GM19193 (cell line): Measurements from ENCODE around the gene LRRC27.

Experiments used
- POLR2A ChIP-seq: IDR thresholded peaks from 4 replicates; pipeline ENCODE4 v1.6.1; 2011; ENCODE audit not compliant: insufficient read depth, insufficient read length; ENCODE audit errors: extremely low read depth

The LRRC27 gene

DNA sequence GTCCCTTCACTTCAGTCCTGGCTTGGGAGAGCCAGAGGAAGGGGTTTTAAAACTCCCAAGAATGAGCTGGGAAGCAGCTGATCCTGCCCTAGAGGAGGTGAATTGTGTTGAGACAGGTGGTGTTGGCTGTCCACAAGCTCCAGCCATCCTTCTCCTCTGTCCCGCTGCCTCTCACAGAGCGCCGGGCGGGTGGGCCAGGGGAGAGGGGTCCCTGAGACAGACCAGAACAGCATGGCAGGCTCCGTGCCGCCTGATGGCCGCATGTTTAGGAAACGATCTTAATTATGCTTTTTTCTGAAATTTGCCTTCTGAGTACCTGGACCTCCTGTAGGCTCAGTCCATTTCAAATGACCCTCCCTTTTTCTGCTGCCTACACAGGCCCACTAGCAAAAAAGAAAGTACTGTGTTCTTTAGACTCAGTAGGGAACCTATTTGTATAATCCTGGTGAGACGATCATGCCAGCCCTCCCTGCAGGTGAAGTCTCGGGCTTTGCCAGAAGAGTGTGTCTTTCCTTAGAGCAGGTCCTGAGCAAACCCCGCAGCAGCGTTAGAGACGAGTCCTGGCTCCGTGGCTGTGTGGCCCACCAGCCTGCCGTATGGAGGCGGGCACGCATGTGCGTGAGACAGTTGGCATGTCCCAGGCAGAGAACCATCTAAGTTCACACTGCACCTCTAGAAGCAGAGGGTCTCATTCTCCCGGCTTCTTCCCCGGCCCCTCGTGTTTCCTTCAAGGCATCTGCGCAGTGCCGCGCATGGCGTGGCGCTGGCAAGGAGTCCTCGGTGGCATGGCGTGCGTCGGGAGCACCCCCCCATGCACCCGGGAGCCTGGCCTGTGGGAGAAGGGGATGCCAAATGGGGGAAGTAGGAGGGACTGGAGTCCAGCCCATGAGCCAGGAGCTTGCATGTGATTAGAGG, 38.7 kb downstream of the LRRC27 start:
- TF ChIP-seq POLR2A: no peak

DNA sequence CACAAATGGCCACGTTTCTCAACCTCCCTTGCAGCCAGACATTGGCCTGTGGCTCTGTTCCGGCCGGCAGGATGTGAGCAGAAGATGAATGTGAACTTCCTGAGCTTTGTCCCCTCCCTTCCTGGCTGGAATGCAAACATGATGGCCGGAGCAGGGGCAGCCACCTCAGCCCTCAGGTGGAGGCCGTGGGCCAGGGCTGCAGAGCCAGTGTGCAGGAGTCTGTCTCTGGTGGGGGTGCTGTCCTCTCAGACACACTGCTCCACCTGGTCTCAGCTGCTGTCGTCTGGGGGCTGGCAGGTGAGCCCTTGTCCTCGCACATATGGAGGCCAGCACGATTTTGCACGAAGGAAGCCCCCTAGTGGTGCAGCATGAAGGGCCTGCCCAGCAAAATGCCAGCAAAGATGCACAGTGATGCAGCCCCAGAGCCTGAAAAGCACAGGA, 39.7 kb downstream of the LRRC27 start:
- TF ChIP-seq POLR2A: no peak

DNA sequence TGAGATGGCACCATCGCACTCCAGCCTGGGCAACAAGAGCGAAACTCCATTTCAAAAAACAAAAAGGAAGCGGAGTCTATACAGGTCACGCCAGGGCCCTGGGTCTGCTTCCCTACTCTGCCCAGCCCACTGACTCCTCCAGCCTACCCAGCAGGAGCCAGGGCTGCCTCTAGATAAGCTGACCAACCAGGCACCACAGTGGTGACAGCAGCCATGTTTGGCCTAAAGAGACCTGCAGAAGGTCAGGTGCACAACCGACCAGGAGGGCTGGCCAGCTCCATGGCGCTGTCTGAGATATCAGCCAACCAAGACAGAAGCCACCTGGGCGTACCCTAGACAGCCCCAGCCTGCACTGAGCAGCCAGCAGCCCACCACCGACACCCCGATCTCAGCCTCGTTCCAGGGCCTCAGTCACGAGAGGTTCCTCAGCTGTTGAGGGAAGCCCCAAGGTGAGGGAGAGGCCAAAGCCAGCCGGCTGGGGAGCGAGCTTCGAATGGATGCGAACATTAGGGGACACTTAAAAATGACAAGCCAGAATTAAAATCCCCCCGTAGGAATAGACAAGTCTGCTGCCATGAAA, 40.6 kb downstream of the LRRC27 start:
- no peak for TF ChIP-seq POLR2A

DNA sequence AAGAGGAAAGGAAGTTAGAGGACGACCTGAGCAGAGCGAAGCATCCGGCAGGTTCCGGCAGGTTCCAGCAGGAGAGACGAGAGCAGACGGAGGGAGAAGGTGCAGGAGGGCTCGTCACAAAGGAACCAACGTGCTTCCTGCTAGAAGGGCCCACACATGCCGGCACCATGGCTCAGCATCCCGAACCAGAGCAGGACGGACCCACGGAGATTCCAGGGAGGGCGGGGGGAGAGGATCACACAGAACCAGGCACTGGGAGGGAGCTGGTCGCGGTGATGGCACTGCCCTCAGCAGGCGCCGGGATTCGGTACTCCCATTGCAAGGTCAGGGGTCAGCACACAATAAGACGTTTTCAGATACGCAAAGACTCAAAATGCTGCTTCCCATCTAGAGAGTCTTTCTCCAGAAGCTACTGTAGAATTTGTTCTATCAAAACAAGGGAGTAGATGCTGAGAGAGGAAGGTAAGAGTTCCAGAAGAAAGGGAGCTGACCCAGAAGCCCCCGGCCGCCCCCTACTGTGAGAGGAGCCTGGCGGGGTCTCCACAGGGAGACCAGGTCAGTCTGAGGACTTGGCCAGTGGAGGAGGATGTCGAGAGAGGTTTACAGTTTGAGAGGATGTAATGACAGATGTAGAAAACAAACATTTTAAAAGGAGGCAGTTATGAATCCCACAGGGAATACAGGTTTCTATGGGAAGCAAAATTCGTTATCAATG, 41.4 kb downstream of the LRRC27 start:
- TF ChIP-seq POLR2A: no peak

DNA sequence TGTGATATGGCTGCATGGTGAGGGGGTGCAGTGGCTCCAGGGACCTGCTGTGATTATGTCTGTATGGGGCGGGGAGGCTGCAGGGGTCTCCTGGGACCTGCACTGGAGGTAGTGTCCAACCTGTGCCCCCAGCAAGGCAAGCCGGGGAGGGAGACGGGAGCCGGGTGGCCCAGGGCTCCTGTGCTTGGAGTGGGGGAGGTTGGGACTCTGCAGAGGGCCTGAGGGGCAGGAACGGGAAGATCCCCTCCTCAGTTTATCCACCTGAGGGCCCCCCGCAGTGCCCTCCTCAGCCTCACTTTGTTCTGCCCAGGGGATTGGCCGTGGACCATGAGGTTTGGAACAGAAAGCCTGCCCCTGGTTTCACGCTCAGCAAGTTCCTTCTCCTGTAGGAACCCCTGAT, 42.2 kb downstream of the LRRC27 start:
- no peak for TF ChIP-seq POLR2A

DNA sequence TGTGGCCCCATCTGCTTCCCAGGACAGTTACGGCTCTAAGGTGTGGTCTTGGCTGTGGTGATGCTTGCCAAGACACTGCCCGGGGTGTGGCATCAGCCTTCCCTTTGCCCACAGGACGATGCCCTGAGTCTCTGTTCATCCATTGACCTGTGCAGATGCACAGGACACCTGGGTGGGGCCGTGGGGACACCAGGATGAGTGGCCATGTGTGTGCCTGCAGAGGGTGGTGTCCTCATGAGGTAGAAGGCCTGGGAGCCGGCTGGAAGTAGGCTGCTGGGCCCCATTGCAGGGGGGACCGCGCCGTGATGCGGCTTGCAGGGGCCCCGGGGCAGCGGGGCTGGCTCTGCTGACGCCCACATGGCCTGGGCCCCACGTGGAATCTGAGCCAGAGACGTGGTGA, 42.6 kb downstream of the LRRC27 start:
- TF ChIP-seq POLR2A: no peak

DNA sequence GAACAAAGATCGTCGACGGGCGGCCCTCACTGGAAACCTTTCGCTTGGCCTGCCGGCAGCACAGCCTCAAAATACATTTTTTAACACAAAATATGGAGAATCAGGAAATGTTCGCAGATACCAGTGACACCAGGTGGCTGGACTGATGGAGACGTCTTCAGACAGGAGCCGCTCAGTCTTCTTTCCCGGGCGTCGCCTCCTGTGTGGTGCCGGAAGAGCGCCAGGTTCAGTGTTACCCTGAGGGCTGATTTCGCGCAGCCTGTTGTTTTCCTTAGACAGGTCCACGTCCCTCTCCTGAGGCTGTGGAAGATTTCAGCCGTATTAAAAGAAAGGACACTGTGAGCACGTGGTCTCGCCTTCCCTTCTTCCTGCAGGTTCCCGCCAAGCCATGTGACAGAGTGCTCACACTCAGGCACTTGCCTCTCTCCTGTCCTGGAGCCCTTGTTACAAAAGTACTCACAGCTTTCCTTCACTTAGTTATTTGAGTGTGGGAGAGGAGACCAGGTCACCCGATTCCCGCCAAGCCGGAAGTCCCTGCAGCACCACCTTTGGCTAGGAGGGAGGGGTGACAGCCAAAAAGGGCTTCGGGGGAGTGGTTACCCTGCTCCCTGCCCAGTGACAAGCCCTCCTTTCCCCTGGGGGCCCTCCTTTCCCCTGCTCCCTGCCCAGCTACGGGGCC, 43.3 kb downstream of the LRRC27 start:
- TF ChIP-seq POLR2A: no peak

DNA sequence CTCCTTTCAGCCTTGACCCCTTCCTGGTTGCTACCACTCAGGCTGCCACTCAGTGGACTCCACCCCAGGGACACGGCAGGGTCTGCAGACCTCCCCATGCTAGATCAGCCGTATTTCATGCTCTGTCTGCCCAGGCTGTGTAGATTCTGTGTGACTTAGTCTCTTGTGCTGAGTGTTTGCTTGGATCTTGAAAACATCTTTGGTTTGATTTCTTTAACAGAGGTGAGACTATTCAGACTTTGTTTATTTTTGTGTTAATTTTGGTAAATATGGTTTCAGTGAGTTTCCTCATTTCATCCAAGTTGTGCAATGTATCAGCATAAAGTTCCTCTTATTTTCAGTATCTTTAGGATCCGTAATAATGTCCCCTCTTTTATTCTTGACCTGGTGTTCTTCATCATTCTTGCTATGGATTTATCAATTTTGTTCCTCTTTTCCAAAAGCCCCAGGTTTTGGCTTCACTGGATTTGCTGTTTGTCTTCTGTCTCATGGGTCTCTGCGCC, 43.9 kb downstream of the LRRC27 start:
- no peak for TF ChIP-seq POLR2A

DNA sequence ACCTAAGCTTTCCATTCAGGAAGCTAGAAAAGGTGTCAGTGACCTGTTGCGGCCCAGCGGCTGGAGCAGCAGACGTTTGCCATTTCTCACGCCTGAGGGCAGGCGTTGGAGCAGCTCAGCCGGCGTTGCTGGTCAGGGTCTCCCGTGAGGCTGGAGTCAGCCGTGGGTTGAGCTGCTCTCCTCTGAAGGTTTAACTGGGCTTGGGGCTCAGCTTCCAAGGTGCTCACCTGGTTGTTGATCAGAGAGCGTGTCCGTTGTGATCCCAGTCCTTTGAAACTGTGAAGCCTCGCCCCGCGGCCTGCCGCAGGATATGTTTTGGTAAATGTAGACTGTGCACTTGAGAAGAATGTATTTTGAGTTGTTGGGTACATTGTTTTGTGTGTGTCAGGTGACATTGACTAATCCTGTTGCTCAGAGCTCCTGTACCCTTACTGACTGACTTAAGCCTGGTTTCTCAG, 44.4 kb downstream of the LRRC27 start:
- TF ChIP-seq POLR2A: no peak

DNA sequence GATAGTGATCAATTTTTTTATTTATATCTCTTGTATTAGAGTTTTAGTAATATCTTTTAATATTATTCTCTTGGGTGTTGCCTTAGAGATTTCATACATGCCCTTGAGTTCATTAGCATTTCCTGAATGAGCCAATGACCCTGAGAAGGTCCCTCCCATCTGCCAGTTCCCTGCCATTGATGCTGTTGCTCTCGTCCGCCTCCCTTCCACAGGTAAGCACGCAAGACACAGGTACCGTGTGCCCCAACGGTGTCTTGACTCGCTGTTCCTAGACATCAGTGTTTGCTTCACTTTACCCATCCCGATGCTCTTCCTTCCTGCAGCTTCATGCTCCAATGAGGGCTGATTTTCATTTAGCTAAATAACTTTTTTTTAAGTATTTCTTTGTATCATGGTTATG, 45.3 kb downstream of the LRRC27 start:
- no peak for TF ChIP-seq POLR2A

DNA sequence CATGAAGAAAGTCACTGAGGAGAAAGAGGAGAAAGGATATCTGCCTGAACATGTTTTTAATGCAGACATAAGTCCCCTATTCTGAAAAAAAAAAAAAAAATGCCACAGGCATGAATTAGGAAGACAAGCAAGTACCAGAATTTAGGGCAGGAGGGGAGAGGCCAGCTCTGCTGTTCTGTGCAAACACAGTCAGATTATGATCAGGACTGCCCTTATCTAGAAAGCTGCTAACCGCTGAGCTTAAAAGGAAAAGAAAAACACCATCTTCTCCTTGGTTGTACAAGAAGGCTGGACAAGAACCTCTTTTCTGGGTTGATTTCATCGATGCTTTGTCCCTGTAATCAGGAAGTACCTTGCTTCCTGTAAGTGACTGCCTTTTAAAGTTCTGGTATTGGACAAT, 49.7 kb downstream of the LRRC27 start:
- TF ChIP-seq POLR2A: no peak

DNA sequence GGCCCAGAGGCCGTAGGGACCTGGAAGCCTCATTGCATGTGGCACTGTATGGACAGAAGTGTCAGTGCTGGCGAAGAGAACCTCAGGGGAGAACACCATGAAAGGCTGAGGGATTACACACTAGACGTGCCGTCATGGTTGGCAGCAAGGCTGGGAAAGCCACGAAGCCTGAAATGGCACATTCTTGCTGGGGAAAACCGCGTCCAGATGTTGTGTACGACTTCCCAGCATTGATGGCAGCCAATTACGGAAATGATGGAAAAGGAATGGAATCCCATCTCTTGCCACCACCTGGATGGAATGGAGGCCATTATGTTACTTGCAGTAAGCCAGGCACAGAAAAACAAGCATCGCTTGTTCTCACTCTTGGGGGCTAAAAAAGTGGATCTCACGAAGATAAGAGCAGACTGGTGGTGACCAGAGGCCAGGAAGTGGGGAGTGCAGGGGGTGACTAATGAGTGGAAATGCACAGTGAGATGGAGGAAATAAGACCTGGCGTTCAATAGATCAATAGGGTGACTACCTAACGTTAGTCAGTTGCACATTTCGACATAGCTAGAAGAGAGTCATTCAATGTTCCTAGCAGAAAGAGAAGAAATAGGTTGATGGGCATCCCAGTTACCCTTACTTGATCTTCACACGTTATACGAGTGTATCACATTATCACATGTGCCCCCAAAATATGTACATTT, 50.4 kb downstream of the LRRC27 start:
- TF ChIP-seq POLR2A: no peak

DNA sequence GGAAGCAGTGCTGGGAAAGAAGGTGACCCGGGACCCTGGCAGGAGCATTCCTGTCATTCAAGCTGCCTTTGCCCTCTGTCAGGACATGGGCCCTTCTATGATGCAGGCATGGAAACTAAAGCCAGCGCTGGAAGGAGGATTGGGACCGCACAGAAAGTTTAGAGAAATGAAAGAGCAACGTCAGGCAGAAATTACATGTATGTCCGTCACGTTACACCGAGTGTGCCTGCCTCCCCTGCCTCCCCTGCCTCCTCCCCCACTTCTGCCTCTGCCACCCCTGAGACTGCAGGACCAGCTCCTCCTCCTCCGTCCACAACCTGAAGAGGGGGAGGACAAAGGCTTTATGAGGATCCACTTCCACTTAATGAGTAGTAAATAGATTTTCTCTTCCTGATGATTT, 51.1 kb downstream of the LRRC27 start:
- TF ChIP-seq POLR2A: no peak

DNA sequence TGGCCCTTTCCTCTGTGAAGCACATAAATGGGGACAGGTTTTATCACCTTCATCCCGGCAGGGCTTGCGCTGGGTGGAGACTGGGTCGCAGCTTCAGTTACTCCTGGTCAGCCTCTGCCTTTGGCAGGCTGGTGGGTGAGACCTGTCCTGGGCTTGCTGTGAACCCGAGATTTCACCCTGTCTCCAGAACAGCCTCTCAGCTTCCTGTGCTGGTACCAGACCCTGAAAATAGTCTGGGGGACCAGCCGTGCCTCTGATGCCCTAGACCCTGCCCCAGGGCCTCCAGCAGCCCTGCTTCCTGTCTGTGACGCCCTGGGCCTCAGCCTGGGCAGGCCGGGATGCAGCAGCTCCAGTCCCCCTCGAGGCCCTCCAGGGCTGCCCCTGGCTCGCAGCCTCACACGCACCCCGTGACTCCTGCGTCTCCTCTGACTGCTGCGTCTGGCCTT, 51.8 kb downstream of the LRRC27 start:
- TF ChIP-seq POLR2A: no peak

DNA sequence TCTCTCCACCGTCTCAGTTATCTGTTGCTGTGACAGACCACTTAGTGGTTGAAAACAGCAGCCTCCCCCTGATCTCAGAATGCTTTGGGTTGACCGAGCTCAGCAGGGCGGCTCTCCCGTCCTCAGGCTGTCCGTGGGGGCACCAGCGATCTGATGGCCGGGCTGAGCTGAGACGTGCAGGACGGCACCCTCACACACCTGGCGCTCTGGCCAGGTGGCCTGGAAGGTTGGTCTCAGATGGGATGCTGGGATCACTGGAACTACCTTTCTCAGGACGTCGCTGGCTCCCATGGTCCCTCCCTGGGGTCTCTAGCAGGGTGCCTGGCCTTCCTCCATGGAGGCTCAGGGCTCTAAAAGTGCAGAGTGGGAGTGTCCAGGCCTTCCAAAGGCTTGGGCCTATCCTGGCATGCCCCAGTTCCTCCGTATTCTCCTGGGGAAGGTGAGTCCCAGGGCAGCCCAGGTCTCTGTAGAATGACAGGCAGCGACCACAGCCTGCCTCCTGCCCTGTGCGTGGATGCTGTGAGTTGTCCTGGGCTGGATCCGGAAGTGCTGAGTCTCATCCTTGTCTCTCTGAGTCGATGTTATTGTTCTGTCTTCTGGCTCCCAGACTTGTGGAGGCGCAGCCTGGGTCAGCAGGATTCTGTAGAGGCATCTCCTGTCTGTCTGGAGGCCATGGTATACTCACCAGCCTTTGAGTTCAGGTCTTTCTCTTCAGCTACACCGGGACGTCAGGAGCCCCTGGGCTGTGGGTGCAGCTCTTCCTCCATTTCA, 52.8 kb downstream of the LRRC27 start:
- TF ChIP-seq POLR2A: no peak

DNA sequence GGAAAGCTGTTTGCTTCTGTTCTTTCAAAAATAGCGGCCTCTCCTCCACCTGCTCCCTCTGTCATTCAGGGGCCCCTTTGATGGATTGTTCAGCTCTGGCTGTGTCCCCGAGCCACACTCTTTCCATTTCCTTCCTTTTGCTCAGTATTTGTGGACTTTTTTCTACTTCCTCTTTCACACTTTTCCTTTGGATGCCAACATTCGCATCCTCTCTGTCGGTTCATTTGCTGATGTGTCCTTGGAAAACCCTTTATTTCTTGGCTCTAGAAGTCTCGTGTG, 53.3 kb downstream of the LRRC27 start:
- TF ChIP-seq POLR2A: no peak
